GM12878 (cell line): Measurements from ENCODE around the gene COMMD1. TPM values are rescaled to one million over a fixed set of nuclear protein-coding genes. Genes with fewer than 3 reads are reported as not detected.
A peak's percentile ranks its signal among the peaks of the same experiment; 100 is the strongest.

Experiments
- ATAC-seq: fragments of 200-7000 bp; cut with Tn5 transposase; 3 replicates; pipeline ENCODE4 v1.9.1; 2020; ENCODE audit warnings: mild to moderate bottlenecking, moderate library complexity
- BruUV-seq: library from RNA; stranded (reverse); fragments of 400-500 nt; replicated peaks from 2 replicates; lab custom pipeline; 2021; lab: Mats Ljungman, UMichigan
- CTCF ChIA-PET: fragments of 300-600 bp; sonication (Branson Sonifier 250); formaldehyde crosslinking; extraction: SDS; loops from one replicate; lab custom pipeline; 2021; ENCODE audit warnings: inconsistent platforms; lab: Yijun Ruan, JAX
- POLR2A ChIA-PET: fragments of 350-600 bp; formaldehyde crosslinking; extraction: SDS; loops from one replicate; lab custom pipeline; 2021; ENCODE audit warnings: inconsistent platforms; lab: Charles Lee
- RAD21 ChIA-PET: fragments of 300-600 bp; sonication (Branson Sonifier 250); formaldehyde crosslinking; loops from one replicate; lab custom pipeline; 2023; ENCODE audit warnings: antibody characterized with exemption; ENCODE audit not compliant: unreplicated experiment; lab: Charles Lee
- SMC1A ChIA-PET: fragments of 300-600 bp; sonication (Branson Sonifier 250); formaldehyde crosslinking; loops from one replicate; lab custom pipeline; 2023; ENCODE audit not compliant: unreplicated experiment, uncharacterized antibody; lab: Charles Lee
- DNase-seq: peaks from one replicate; pipeline ENCODE4 v3.0.0-alpha.2; 2011; ENCODE audit warnings: low read depth, low spot score
- FAIRE-seq: peaks from 3 replicates; lab custom pipeline; 2011; peaks lifted over from hg19 to GRCh38; lab: Jason Lieb, UNC
- H2AFZ ChIP-seq: 2 replicates; pipeline ENCODE4 v1.6.0; 2011; ENCODE audit warnings: low read depth, low read length, control low read depth; ENCODE audit not compliant: control insufficient read depth
- H3K27ac ChIP-seq: 2 replicates; pipeline ENCODE4 v1.5.1; 2011; ENCODE audit warnings: control low read depth; ENCODE audit not compliant: control insufficient read depth, insufficient read depth
- H3K27me3 ChIP-seq, 2 experiments: replicated peaks in 1 of 2; 2 replicates each; pipeline versions ENCODE4 v1.6.0 to v1.6.1; 2011; ENCODE audit warnings: low read length in 1 of 2; ENCODE audit not compliant: control insufficient read depth in 2 of 2, insufficient read depth in 2 of 2
- H3K36me3 ChIP-seq, 2 experiments: 2 replicates each; pipeline ENCODE4 v1.5.1; 2011; ENCODE audit warnings: low read length in 1 of 2; ENCODE audit not compliant: control insufficient read depth in 2 of 2, insufficient read depth in 2 of 2
- H3K4me1 ChIP-seq: 2 replicates; pipeline ENCODE4 v1.6.1; 2011; ENCODE audit warnings: mild to moderate bottlenecking, low read length, moderate library complexity, mixed read lengths; ENCODE audit not compliant: control insufficient read depth, insufficient read depth
- H3K4me2 ChIP-seq: 2 replicates; pipeline ENCODE4 v1.6.0; 2011; ENCODE audit warnings: control low read depth; ENCODE audit not compliant: control insufficient read depth, insufficient read depth
- H3K4me3 ChIP-seq: fragments of 200-600 bp; sonication (generic); 2 replicates; pipeline ENCODE4 v1.5.1; 2016
- H3K79me2 ChIP-seq: 2 replicates; pipeline ENCODE4 v1.6.0; 2011; ENCODE audit warnings: low read length; ENCODE audit not compliant: control insufficient read depth, insufficient read depth
- H3K9ac ChIP-seq: 2 replicates; pipeline ENCODE4 v1.8.0; 2011; ENCODE audit warnings: low read length, control low read depth, mixed read lengths; ENCODE audit not compliant: control insufficient read depth, insufficient read depth
- H3K9me3 ChIP-seq: replicated peaks from 3 replicates; pipeline ENCODE4 v1.5.1; 2011; ENCODE audit warnings: mild to moderate bottlenecking, low read length; ENCODE audit not compliant: control insufficient read depth, insufficient read depth
- H4K20me1 ChIP-seq: 2 replicates; pipeline ENCODE4 v1.6.0; 2011; ENCODE audit not compliant: control insufficient read depth, insufficient read depth
- MTA2 ChIP-seq: fragments of 450-650 bp; IDR thresholded peaks from 2 replicates; pipeline ENCODE4 v1.6.1; 2016; ENCODE audit warnings: low read depth, mild to moderate bottlenecking, moderate library complexity
- MTA3 ChIP-seq: IDR thresholded peaks from 2 replicates; pipeline ENCODE4 v1.6.1; 2012; ENCODE audit warnings: low read length, inconsistent platforms, borderline replicate concordance
- PKNOX1 ChIP-seq: fragments of 450-650 bp; IDR thresholded peaks from 2 replicates; pipeline ENCODE4 v1.6.1; 2016; ENCODE audit warnings: mild to moderate bottlenecking
- RAD51 ChIP-seq: fragments of 450-650 bp; IDR thresholded peaks from 2 replicates; pipeline ENCODE4 v1.6.1; 2016; ENCODE audit warnings: moderate library complexity, mild to moderate bottlenecking, inconsistent platforms
- RUNX3 ChIP-seq: IDR thresholded peaks from 2 replicates; pipeline ENCODE4 v1.6.1; 2012; ENCODE audit warnings: low read length, inconsistent platforms
- SIX5 ChIP-seq: IDR thresholded peaks from 2 replicates; pipeline ENCODE4 v1.6.1; 2011; ENCODE audit warnings: mild to moderate bottlenecking, low read depth, low read length, moderate library complexity; ENCODE audit not compliant: severe bottlenecking
- SUPT20H ChIP-seq: IDR thresholded peaks from 2 replicates; pipeline ENCODE4 v1.6.1; 2011; ENCODE audit warnings: low read depth, mild to moderate bottlenecking, low read length, moderate library complexity, borderline replicate concordance; ENCODE audit not compliant: control insufficient read depth
- TCF7 ChIP-seq: IDR thresholded peaks from 2 replicates; pipeline ENCODE4 v1.6.1; 2014; ENCODE audit warnings: antibody characterized with exemption, borderline replicate concordance
- YBX1 ChIP-seq: fragments of 450-650 bp; IDR thresholded peaks from 2 replicates; pipeline ENCODE4 v1.6.1; 2016; ENCODE audit warnings: antibody characterized with exemption
- WGBS: methylation state at CpG from one replicate; pipeline ENCODE4 v1.1.6; 2016; ENCODE audit warnings: low lambda C conversion rate; ENCODE audit not compliant: insufficient replicate concordance, insufficient coverage; ENCODE audit errors: missing lambda C conversion rate; 5-methylcytosine and 5-hydroxymethylcytosine counted together
- in situ Hi-C: fragments of 300-500 bp; cut with MboI; formaldehyde crosslinking; loops from 9 replicates; pipeline ENCODE4 v1.14.3; 2018; ENCODE audit warnings: mixed read lengths
- intact Hi-C: fragments of 100-400 bp; cut with micrococcal nuclease; formaldehyde crosslinking; loops from one replicate; pipeline ENCODE4 v1.14.2; 2022; ENCODE audit not compliant: unreplicated experiment
- polyA plus RNA-seq, 11 experiments: library from polyadenylated mRNA; depleted of rRNA in 4 of 11; unstranded in 6 of 11; stranded (reverse) in 5 of 11; fragments of >200 nt; fragmentation: Nextera tagmentation in 4 of 11; fragmentation: Illumina TruSeq in 1 of 11; extraction: Ambion mirVana in 4 of 11; extraction: Trizol in 1 of 11; gene quantifications; 1 replicate in 1 of 11; 2 replicates in 10 of 11; pipeline versions ENCODE4 v1.2.1 to v1.2.3, GENCODE V29; 2011 to 2016; ENCODE audit warnings: inconsistent platforms in 2 of 11, missing spikeins in 2 of 11, low read depth in 1 of 11
- total RNA-seq, 4 experiments: library from RNA; depleted of rRNA in 3 of 4; stranded (reverse); fragments of >200 nt in 3 of 4; fragmentation: Illumina TruSeq in 1 of 4; extraction: Trizol in 1 of 4; gene quantifications; 2 replicates each; pipeline versions ENCODE4 v1.2.1 to v1.2.3, GENCODE V29; 2013 to 2021

Gene COMMD1
- total and polyA plus RNA-seq, 10 of the 15 experiments (the other 5 are each of a cell fraction or from before 2014, with no cell fraction given): 39.7 to 210 (median 53.7) TPM

- Histone ChIP-seq H3K9me3 (no peaks in the 10 kb centered on the region; the same call in 2 of the 3 replicates), H2AFZ (no peak overlapping the region), H4K20me1 (no peaks in the 10 kb centered on the region), H3K4me3 (no peak overlapping the region), H3K36me3 (no peaks in the 10 kb centered on the region), H3K79me2 (no peaks in the 10 kb centered on the region; the same call in 1 of the 2 replicates), H3K4me2 (no peak overlapping the region), H3K4me1 (peaks cover 25% of the 10 kb centered on the region)
- no peak for FAIRE-seq
- ChIA-PET POLR2A (interaction anchor here (2.0 kb wide), 1 partner anchor 15 kb away, joined by 7 read pairs; no protein-coding TSS in a partner anchor), SMC1A (interaction anchor here (0.6 to 8.5 kb wide), 12 partner anchors 9 to 1595 kb away, joined by 3 to 66 read pairs (median 4); no protein-coding TSS in a partner anchor), CTCF (interaction anchor here (0.5 to 1.4 kb wide), 5 partner anchors 15 to 1136 kb away, joined by 3 to 5 read pairs (median 3); no protein-coding TSS in a partner anchor)
- WGBS: 92% methylated on average over 4 of the region's 4 CpGs
- intact Hi-C loops: no loop called here
- BruUV-seq: no TSS peak
- TF ChIP-seq RUNX3 (peak; percentile 39; the same call in 1 of the 2 replicates), MTA2 (peak; percentile 36; the same call in 1 of the 2 replicates), MTA3 (no peak)
- TF ChIP-seq, all 136 proteins: peak for 2
- H3K27me3 ChIP-seq: no peaks in the 10 kb centered on the region
- RAD21 ChIA-PET: interaction anchor here (1.0 to 2.0 kb wide), 4 partner anchors 7 to 22 kb away, joined by 3 to 6 read pairs (median 4); no protein-coding TSS in a partner anchor
- in situ Hi-C loops: no loop called here
- no peak overlapping the region for H3K27ac ChIP-seq
- DNase-seq: no peak
- no peak overlapping the region for H3K9ac ChIP-seq
- peak; percentile 74 for ATAC-seq
These were observed 148.7 kb downstream of the COMMD1 start for GRCh38 chr2:62054029-62054791.

GRCh38 chr2:62054916-62055450, 149.5 kb downstream of the COMMD1 start:
- Histone ChIP-seq H3K4me1 (peaks cover 18% of the 10 kb centered on the region), H3K4me3 (no peak overlapping the region), H3K27ac (no peak overlapping the region), H3K79me2 (no peaks in the 10 kb centered on the region; the same call in 1 of the 2 replicates), H3K36me3 (no peaks in the 10 kb centered on the region), H3K27me3 (no peaks in the 10 kb centered on the region)
- CTCF ChIA-PET: interaction anchor here (0.8 to 1.1 kb wide), 4 partner anchors 23 to 90 kb away, joined by 3 to 4 read pairs (median 3); no protein-coding TSS in a partner anchor
- SMC1A ChIA-PET: interaction anchor here (0.6 to 8.5 kb wide), 15 partner anchors 8 to 1596 kb away, joined by 3 to 66 read pairs (median 4); no protein-coding TSS in a partner anchor
- TF ChIP-seq SUPT20H: no peak
- TF ChIP-seq RAD51: no peak
- no peak for TF ChIP-seq SIX5
- 0 out of 2 replicates have a peak, but pooled peaks have one; percentile 9 for TF ChIP-seq PKNOX1
- TF ChIP-seq TCF7: no peak
- TF ChIP-seq YBX1: no peak
- TF ChIP-seq, all 136 proteins: peak for 1
- POLR2A ChIA-PET: no interaction called here
- no peaks in the 10 kb centered on the region; the same call in 2 of the 3 replicates for H3K9me3 ChIP-seq
- intact Hi-C loops (no loop called here), in situ Hi-C loops (no loop called here)
- no peaks in the 10 kb centered on the region for H4K20me1 ChIP-seq
- ATAC-seq (no peak; the same call in none of the 3 replicates), FAIRE-seq (no peak), DNase-seq (no peak)
- WGBS: 98% methylated on average over 3 of the region's 3 CpGs
- RAD21 ChIA-PET: interaction anchor here (0.6 to 1.8 kb wide), 5 partner anchors 15 to 328 kb away, joined by 3 to 6 read pairs (median 3); no protein-coding TSS in a partner anchor
- no peak overlapping the region for H3K9ac ChIP-seq
- no peak overlapping the region for H3K4me2 ChIP-seq
- peak overlapping the region; percentile 6; the same call in 1 of the 2 replicates for H2AFZ ChIP-seq
- no TSS peak for BruUV-seq
